Activated naive CD8-positive, alpha-beta T cell treated with anti-CD3 and anti-CD28 coated beads for 36 hours (primary cell): ENCODE data around the gene ZFP36. TPM values are rescaled to one million over a fixed set of nuclear protein-coding genes. Genes with fewer than 3 reads are reported as not detected.

Experiments used
- DNase-seq: peaks from one replicate; pipeline ENCODE4 v3.0.0; 2021
- H3K27ac Mint-ChIP-seq: one replicate; pipeline ENCODE4 v1.8.0; 2022; ENCODE audit warnings: mild to moderate bottlenecking, moderate library complexity, mixed read lengths
- H3K27me3 Mint-ChIP-seq: one replicate; pipeline ENCODE4 v1.8.0; 2022; ENCODE audit warnings: mild to moderate bottlenecking, mixed read lengths
- H3K36me3 Mint-ChIP-seq: one replicate; pipeline ENCODE4 v1.8.0; 2021; ENCODE audit warnings: mild to moderate bottlenecking, mixed read lengths
- H3K4me1 Mint-ChIP-seq: one replicate; pipeline ENCODE4 v1.8.0; 2021; ENCODE audit warnings: mixed read lengths
- H3K4me3 Mint-ChIP-seq: one replicate; pipeline ENCODE4 v1.8.0; 2022; ENCODE audit warnings: mild to moderate bottlenecking, moderate library complexity, mixed read lengths
- H3K9me3 Mint-ChIP-seq: one replicate; pipeline ENCODE4 v1.8.0; 2022; ENCODE audit warnings: mixed read lengths
- total RNA-seq, 2 experiments: library from RNA; stranded (reverse); gene quantifications; one replicate each; pipeline ENCODE4 v1.2.3, GENCODE V29; 2021

Gene ZFP36
- total RNA-seq, 2 experiments from 2014 or later, result 15.5 to 15.6 TPM

GRCh38 chr19:39379865-39380396 is 26.7 kb upstream of the ZFP36 start:
- Mint-ChIP-seq H3K36me3 (peaks cover 10% of the 10 kb centered on the region), H3K9me3 (no peaks in the 10 kb centered on the region), H3K27me3 (no peaks in the 10 kb centered on the region), H3K27ac (no peak overlapping the region), H3K4me3 (no peak overlapping the region), H3K4me1 (no peaks in the 10 kb centered on the region)
- no peak for DNase-seq

- DNase-seq, result no peak
- H3K9me3 Mint-ChIP-seq, result no peaks in the 10 kb centered on the region
- no peaks in the 10 kb centered on the region for H3K27me3 Mint-ChIP-seq
- H3K36me3 Mint-ChIP-seq, result peaks cover 9% of the 10 kb centered on the region
- H3K27ac Mint-ChIP-seq, result peak overlapping the region; percentile 24
- H3K4me1 Mint-ChIP-seq, result no peaks in the 10 kb centered on the region
- H3K4me3 Mint-ChIP-seq, result no peak overlapping the region
Measured at GRCh38 chr19:39380521-39381502, 25.8 kb upstream of the ZFP36 start.

GRCh38 chr19:39381910-39382611 is 24.6 kb upstream of the ZFP36 start:
- Mint-ChIP-seq H3K36me3 (peaks cover 9% of the 10 kb centered on the region), H3K4me1 (peaks cover 3% of the 10 kb centered on the region), H3K27ac (no peak overlapping the region), H3K4me3 (no peak overlapping the region), H3K27me3 (no peaks in the 10 kb centered on the region), H3K9me3 (no peaks in the 10 kb centered on the region)
- no peak for DNase-seq

GRCh38 chr19:39382991-39383828 is 23.4 kb upstream of the ZFP36 start:
- H3K9me3 Mint-ChIP-seq, result no peaks in the 10 kb centered on the region
- H3K27ac Mint-ChIP-seq, result no peak overlapping the region
- peaks cover 5% of the 10 kb centered on the region for H3K4me1 Mint-ChIP-seq
- no peak for DNase-seq
- peaks cover 9% of the 10 kb centered on the region for H3K36me3 Mint-ChIP-seq
- H3K27me3 Mint-ChIP-seq, result no peaks in the 10 kb centered on the region
- no peak overlapping the region for H3K4me3 Mint-ChIP-seq

- H3K36me3 Mint-ChIP-seq, result peaks cover 17% of the 10 kb centered on the region
- H3K27ac Mint-ChIP-seq, result peak overlapping the region; percentile 52
- no peak overlapping the region for H3K4me3 Mint-ChIP-seq
- peaks cover 8% of the 10 kb centered on the region for H3K4me1 Mint-ChIP-seq
- DNase-seq, result no peak
- no peaks in the 10 kb centered on the region for H3K9me3 Mint-ChIP-seq
- H3K27me3 Mint-ChIP-seq, result no peaks in the 10 kb centered on the region
Measured at GRCh38 chr19:39384839-39385568, 21.6 kb upstream of the ZFP36 start.

GRCh38 chr19:39385629-39386411 is 20.8 kb upstream of the ZFP36 start:
- H3K4me1 Mint-ChIP-seq, result peaks cover 14% of the 10 kb centered on the region
- H3K9me3 Mint-ChIP-seq, result no peaks in the 10 kb centered on the region
- peaks cover 17% of the 10 kb centered on the region for H3K36me3 Mint-ChIP-seq
- no peak overlapping the region for H3K4me3 Mint-ChIP-seq
- DNase-seq, result no peak
- no peaks in the 10 kb centered on the region for H3K27me3 Mint-ChIP-seq
- no peak overlapping the region for H3K27ac Mint-ChIP-seq

- no peak overlapping the region for H3K4me3 Mint-ChIP-seq
- no peak for DNase-seq
- peaks cover 14% of the 10 kb centered on the region for H3K4me1 Mint-ChIP-seq
- no peak overlapping the region for H3K27ac Mint-ChIP-seq
- H3K27me3 Mint-ChIP-seq, result no peaks in the 10 kb centered on the region
- H3K9me3 Mint-ChIP-seq, result no peaks in the 10 kb centered on the region
- H3K36me3 Mint-ChIP-seq, result peaks cover 15% of the 10 kb centered on the region
Measured at GRCh38 chr19:39386557-39386956, 20.1 kb upstream of the ZFP36 start.

- H3K36me3 Mint-ChIP-seq, result peaks cover 15% of the 10 kb centered on the region
Measured at GRCh38 chr19:39388657-39389056, 18.0 kb upstream of the ZFP36 start.

GRCh38 chr19:39389631-39390414 is 16.8 kb upstream of the ZFP36 start:
- Mint-ChIP-seq H3K36me3 (peaks cover 18% of the 10 kb centered on the region), H3K27ac (peak overlapping the region; percentile 98), H3K9me3 (no peaks in the 10 kb centered on the region), H3K4me1 (peaks cover 28% of the 10 kb centered on the region), H3K27me3 (no peaks in the 10 kb centered on the region), H3K4me3 (peak overlapping the region; percentile 99)
- no peak for DNase-seq

More at GRCh38 chr19:39388657-39389056, 18.0 kb upstream of the ZFP36 start:
- Mint-ChIP-seq H3K27me3 (no peaks in the 10 kb centered on the region), H3K9me3 (no peaks in the 10 kb centered on the region), H3K4me3 (no peak overlapping the region), H3K4me1 (peaks cover 22% of the 10 kb centered on the region), H3K27ac (peak overlapping the region; percentile 30)
- DNase-seq, result no peak

- Mint-ChIP-seq H3K27ac (peak overlapping the region; percentile 98), H3K4me3 (peak overlapping the region; percentile 99), H3K36me3 (peaks cover 23% of the 10 kb centered on the region), H3K4me1 (peaks cover 33% of the 10 kb centered on the region), H3K9me3 (no peaks in the 10 kb centered on the region), H3K27me3 (no peaks in the 10 kb centered on the region)
- DNase-seq, result no peak
Measured at GRCh38 chr19:39390451-39390750, 16.2 kb upstream of the ZFP36 start.

GRCh38 chr19:39390751-39391437 is 15.8 kb upstream of the ZFP36 start, which contains the start of the genes MED29 and PAF1:
TSS of gene MED29 (plus strand) at chr19:39391378. CDS start at chr19:39391423, 45 bp downstream.
TSS of gene PAF1 (minus strand) at chr19:39391106. CDS start at chr19:39390864, 242 bp downstream.
- H3K9me3 Mint-ChIP-seq, result no peaks in the 10 kb centered on the region
- H3K27me3 Mint-ChIP-seq, result no peaks in the 10 kb centered on the region
- peak within 1 kb of the TSS; percentile 99 for H3K4me3 Mint-ChIP-seq
- peaks cover 23% of the 10 kb centered on the region for H3K36me3 Mint-ChIP-seq
- peaks cover 32% of the 10 kb centered on the region for H3K4me1 Mint-ChIP-seq
- DNase-seq, result peak; percentile 96
- H3K27ac Mint-ChIP-seq, result peak within 1 kb of the TSS; percentile 98
